Left forelimb (tissue), 1 donor: ENCODE results near the gene BCAS1.

ENCODE experiments used
- DNase-seq: peaks from one replicate; pipeline ENCODE4 v3.0.0-alpha.2; 2018; ENCODE audit warnings: low spot score

Gene BCAS1

GRCh38 chr20:54102543-54102942 lies 32.1 kb upstream of the BCAS1 start:
- no peak for DNase-seq

- no peak for DNase-seq
Measured at GRCh38 chr20:54100563-54100962, 30.2 kb upstream of the BCAS1 start.

- DNase-seq = no peak
Measured at GRCh38 chr20:54099894-54100293, 29.5 kb upstream of the BCAS1 start.

DNA sequence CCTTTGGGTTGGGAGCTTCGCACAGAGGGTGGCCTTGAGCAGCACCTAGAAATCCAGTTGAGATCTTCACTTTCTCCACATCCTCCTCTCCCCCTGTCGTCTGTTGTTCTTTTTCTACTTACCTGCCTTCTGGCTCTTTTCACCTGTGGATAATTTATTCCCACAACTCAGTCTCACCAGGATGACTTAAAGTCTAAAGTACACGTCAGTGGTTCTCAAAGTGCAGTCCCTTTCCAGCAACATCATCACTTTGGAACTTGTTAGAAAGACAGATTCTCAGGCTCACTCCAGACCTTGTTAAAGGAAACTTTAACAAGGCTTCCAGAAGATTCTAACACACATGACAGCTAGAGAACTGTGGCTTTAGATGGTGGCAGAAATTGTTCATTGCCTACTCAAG lies 27.7 kb upstream of the BCAS1 start:
- no peak for DNase-seq

DNA sequence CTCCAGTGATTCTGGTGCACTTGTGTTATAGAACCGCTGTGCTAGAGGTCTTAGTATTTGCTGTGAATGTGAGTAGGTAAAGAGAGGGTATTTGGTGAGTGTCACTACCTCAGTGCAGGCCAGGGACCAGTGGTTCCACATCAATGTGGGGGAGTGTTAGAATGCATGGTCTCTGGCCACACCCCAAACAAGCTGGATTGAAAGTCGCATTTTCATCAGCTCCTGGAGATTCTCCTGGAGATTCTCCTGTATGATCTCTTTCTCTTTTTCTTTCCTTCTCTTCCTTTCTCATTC lies 26.8 kb upstream of the BCAS1 start:
- DNase-seq = no peak

- DNase-seq = no peak
Measured at GRCh38 chr20:54095824-54096223, 25.4 kb upstream of the BCAS1 start.

DNA sequence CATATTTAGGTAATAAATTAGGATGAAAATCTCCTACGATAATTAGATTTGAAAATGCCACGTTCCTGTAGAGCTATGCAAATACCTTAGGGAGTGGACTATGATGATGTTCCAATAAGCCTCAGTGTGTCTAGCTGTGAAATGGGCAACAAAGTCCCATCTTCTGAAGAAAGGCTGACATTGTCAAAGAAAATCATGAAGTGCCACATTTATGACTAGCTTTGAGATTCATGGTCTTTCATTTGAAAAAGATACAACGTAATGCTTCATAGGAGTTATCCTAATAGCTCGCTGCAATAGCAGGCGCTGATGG lies 23.8 kb upstream of the BCAS1 start:
- no peak for DNase-seq

DNA sequence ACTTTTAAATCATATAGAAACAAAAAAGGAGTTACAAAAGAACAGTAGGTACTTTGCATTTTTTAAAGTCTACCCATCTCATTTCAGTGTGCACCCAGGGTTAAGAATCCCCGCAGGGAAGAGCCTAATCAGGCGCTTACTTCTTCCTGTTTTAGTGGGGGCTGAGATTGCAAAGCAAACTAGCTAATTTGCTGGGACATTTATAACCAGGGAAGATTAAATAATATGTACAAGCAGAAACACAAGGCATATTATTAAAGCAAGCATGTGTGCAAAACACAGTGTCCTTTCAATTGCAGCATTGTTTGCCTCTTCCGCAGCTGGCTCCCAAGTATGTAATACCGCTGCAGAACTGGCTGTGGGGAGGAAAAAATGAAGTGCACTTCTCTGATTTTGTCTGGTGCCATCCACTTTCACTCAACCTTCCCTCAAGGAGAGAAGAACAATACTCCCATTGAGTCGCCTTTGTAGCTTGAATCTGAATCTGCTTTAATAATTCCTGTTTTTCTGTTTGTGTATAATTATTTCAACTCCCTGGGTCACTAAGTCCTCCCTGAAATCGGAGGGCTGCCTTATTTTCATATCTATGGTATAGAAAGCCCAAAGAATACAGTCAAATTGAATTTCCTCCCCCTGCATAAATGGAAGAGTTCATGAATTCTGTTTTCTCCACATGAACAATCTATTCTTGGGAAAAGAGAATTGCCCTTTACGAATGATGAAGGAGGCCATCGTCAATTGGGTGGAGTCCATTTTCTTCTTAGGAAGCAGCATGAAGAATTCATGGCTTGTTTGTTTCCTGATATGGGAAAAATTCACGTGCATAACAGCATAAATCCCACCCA lies 23.3 kb upstream of the BCAS1 start:
- no peak for DNase-seq

GRCh38 chr20:54092021-54092420 lies 21.6 kb upstream of the BCAS1 start:
- no peak for DNase-seq

- DNase-seq = no peak
Measured at GRCh38 chr20:54091120-54091480, 20.7 kb upstream of the BCAS1 start.

GRCh38 chr20:54090230-54091119 lies 20.1 kb upstream of the BCAS1 start:
- DNase-seq = no peak

DNA sequence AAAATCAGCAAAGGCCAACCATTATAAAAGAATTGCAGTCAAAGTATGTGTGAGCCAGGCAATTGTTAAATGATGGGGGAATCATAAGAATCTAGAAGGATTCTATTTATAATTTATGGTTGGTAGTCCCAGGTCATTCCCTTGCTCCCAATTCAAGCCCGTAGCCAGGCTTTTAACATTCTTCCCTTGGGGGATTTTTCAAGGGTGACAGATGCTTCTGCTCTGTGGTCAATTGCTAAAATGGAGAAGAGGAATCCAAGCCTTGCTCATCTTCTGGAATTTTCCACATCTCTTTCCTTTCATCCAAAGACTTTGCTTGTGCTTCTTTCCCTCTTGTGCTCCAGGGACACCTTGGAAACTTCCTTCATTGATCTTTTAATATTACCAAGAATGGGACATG lies 18.0 kb upstream of the BCAS1 start:
- DNase-seq = no peak

DNA sequence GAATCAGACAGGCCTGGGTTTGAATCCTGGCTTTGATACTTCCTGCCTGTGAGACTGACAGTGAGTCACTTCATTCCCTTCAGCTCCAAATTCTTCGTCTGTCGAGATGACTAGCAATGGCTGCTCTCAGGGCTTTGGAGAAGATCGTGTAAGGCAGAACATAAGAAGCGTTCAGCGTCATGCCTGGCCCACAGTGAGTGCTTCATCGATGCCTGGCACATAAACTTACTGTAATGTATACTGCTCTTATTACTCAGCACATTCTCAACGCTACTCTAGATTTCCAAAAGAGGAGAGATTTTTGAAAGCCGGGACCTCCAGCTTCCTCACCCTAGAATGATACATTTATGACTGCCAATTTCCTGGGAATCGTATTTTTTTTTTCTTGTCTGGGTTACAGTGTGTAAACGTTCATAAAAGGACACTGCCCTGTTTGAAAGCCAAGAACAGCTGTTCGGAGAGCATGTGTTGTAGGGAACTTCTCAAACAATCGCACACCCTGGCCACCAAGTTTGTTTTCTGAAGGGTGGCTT lies 16.2 kb upstream of the BCAS1 start:
- DNase-seq = no peak

- no peak for DNase-seq
Measured at GRCh38 chr20:54085910-54086309, 15.5 kb upstream of the BCAS1 start.

DNA sequence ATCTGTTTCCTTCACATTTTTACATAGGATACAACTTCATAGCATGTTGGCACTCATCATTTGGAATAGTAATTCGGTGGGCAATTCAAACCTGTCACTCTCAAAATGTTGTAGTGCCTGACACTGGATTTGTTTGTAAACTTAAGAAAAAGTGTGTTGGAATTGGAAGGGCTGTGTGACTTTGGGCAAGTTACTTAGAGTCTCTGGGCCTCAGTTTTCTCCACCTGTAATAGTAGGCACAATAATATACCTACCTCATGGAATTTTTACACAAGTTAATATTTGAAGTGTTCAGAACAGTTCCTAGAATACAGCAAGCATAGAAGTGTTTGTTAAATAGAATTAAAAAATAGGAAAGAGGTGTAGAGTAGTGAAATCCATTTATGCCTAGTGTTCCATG lies 15.0 kb upstream of the BCAS1 start:
- DNase-seq = no peak

DNA sequence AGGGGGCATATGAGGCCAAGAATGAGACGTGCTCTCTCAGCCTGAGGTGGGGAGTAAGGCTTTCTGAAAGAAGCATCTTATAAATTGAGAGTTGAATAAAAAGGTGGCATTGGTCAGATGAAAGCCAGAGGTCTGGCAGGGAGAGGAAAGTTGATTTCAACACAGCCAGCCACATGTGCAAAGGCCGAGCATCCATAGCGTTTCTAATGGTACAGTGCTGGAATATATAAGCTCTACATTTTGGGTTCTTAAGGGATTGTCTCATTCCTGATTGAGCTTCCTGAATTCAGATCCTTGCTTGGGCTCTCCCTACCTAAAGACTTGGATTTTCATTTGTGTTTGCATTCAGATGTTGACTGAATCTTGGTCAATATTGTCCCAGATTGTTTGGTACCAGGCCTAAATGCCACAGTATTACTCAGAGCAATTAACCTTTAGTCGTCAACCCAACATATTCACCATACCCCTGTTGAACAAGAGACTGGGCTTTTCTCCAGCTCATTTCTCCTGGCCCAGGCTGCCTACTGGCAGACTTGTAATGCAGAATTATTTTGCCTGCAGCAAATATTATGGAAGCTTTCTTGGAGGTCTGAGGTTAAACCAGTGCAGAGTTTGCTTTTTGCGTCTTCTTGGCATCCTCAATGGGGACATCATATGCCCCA lies 14.5 kb upstream of the BCAS1 start:
- DNase-seq = no peak

DNA sequence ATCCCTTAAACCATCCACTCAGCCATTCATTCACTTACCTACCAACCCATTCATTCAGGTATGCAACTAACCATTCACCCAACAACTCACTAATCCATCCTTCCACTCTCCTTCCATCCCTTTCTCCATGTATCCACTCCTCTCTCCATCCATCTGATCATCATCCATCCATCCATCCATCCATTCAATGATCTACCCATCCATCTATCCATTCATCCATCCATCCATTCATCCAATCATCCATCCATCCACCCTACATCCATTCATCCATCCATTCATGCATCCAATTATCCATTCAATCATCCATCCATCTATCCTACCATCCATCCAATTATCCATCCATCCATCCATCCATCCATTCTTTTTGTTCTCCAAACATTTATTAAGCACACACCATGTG lies 13.8 kb upstream of the BCAS1 start:
- DNase-seq = no peak

DNA sequence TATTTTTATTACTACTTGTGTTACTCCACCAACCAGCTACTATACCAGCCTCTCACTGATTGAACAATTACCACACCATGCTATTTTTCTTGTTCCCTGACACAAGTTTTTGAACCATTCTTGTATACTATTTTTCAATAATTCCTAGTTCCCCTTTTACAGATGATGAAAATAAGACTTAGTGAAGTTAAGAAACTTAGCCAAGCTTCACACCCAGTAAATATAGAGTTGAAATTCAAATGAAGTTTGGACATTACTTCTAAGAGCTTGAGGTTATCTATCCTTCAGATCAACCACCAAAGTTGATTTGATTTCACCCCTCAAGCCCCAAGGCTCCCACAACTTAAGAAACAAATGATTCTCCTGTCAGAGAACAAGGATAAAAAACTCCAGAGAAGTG lies 13.1 kb upstream of the BCAS1 start:
- no peak for DNase-seq

- DNase-seq = no peak
Measured at GRCh38 chr20:54082100-54082499, 11.7 kb upstream of the BCAS1 start.

DNA sequence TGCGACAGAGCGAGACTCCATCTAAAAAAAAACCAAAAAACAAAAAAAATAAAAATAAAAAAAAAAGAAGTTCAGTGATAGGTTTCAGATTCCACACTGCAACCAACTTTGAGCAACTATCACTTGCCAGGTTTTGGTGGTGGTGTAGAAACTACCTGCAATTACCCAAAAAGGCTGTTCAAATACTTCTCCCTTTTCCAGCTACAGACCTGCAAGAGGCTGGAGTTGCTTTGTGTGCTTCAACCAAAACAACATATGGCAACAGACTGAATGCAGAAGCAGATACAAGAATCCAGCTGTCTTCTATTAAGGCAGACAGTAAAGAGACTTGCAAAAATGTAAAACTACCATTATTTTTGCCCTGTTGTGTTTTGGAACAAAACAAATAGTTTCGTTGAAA lies 9.3 kb upstream of the BCAS1 start:
- no peak for DNase-seq

DNA sequence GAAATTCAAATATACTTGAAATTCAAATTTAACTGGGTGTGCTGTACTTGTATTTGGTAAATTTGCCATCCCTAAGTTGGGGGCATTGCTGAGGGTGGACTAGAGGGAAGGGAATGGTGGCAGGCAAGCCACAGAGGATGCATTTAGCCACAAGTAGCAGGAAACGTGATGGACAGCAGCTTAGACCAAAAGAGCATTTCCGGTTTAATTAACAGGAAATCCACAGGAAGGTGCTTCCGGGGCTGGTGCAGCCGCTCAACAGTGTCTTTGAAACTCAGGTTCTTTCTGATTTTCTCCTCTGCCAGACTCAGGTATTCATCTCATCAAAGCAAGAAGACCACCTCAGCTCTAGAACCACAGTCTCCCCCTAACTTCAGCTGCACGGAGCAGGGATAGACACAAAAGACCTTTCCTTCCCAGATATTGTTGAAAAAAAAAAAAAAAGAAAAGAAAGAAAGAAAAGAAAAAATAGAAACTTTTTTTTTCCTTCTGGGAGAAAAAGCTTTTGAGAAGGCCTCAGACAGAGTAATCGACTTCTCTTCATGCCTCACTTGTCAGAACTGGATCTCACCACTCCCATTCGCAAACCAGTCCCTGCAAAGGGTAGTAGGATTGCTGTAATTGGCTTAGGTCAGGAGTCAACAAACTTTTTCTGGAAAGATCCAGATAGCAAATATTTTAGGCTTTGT lies 8.0 kb upstream of the BCAS1 start:
- DNase-seq = no peak

- no peak for DNase-seq
Measured at GRCh38 chr20:54076259-54076658, 5.9 kb upstream of the BCAS1 start.
